ENCODE results near the gene CNIH3. TPM values are rescaled to one million over a fixed set of nuclear protein-coding genes. Genes with fewer than 3 reads are reported as not detected.

The CNIH3 gene
- total RNA-seq, 1 donor from 2014 or later = 2.5 TPM

GRCh38 chr1:224612246-224612645 is 3.9 kb upstream of the CNIH3 start:
- H3K79me2 ChIP-seq (ENCODE audit: low read depth) = no peaks in the 10 kb centered on the region
- TF ChIP-seq CTCF (IDR thresholded peaks at IDR 0.05) (no peak), EZH2phosphoT487 (IDR thresholded peaks at IDR 0.05) (no peak), EZH2 (IDR thresholded peaks at IDR 0.05) (no peak)
- no peak overlapping the region for H3K4me2 ChIP-seq
- H3K9me3 ChIP-seq (ENCODE audit: low read depth) = no peaks in the 10 kb centered on the region
- no peak overlapping the region for H2AFZ ChIP-seq (replicated peaks)
- no peak overlapping the region for H3K27ac ChIP-seq
- H3K36me3 ChIP-seq = no peaks in the 10 kb centered on the region
- Mint-ChIP-seq H3K4me1 (peaks cover 7% of the 10 kb centered on the region), H3K36me3 (no peaks in the 10 kb centered on the region), H3K9me3 (no peaks in the 10 kb centered on the region), H3K27ac (no peak overlapping the region), H3K27me3 (ENCODE audit: insufficient read depth, low read depth) (peaks cover 21% of the 10 kb centered on the region), H3K4me3 (no peak overlapping the region)
- peaks cover 46% of the 10 kb centered on the region for H3K27me3 ChIP-seq
- no peak for DNase-seq (ENCODE audit: low spot score)
- H3K4me1 ChIP-seq = peaks cover 8% of the 10 kb centered on the region
- H3K4me3 ChIP-seq = no peak overlapping the region
- H4K20me1 ChIP-seq (ENCODE audit: low read depth) = peaks cover 3% of the 10 kb centered on the region
- H3F3A ChIP-seq (ENCODE audit: low read depth) = peaks cover 23% of the 10 kb centered on the region
- no peak overlapping the region for H3K9ac ChIP-seq

DNA sequence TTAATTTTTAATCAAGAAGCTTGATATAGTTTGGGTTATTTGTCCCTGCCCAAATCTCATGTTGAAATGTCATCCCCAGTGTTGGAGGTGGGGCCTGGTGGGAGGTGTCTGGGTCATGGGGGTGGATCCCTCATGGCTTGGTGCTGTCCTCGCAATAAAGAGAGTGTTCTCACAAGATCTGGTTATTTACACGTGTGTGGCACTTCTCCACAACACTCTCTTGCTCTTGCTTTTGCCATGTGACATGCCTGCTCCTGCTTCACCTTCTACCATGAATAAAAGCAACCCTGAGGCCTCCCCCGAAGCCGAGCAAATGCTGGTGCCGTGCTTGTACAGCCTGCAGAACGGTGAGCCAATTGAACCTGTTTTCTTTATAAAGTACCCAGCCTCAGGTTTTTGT is 2.6 kb upstream of the CNIH3 start:
- peaks cover 33% of the 10 kb centered on the region for H3K27me3 Mint-ChIP-seq (ENCODE audit: insufficient read depth, low read depth)
- Histone ChIP-seq H3K4me3 (no peak overlapping the region), H3K36me3 (no peaks in the 10 kb centered on the region), H3K27ac (no peak overlapping the region), H3K27me3 (peaks cover 58% of the 10 kb centered on the region), H3K79me2 (ENCODE audit: low read depth) (no peaks in the 10 kb centered on the region), H3K9me3 (ENCODE audit: low read depth) (no peaks in the 10 kb centered on the region), H3K4me2 (no peak overlapping the region), H3K4me1 (peaks cover 9% of the 10 kb centered on the region), H2AFZ (replicated peaks) (no peak overlapping the region), H4K20me1 (ENCODE audit: low read depth) (peaks cover 16% of the 10 kb centered on the region), H3F3A (ENCODE audit: low read depth) (peaks cover 23% of the 10 kb centered on the region), H3K9ac (no peak overlapping the region)
- TF ChIP-seq EZH2phosphoT487 (IDR thresholded peaks at IDR 0.05) = no peak
- no peak for TF ChIP-seq CTCF (IDR thresholded peaks at IDR 0.05)
- H3K36me3 Mint-ChIP-seq = no peaks in the 10 kb centered on the region
- H3K4me3 Mint-ChIP-seq = no peak overlapping the region
- no peak for DNase-seq (ENCODE audit: low spot score)
- peaks cover 2% of the 10 kb centered on the region for H3K9me3 Mint-ChIP-seq
- peaks cover 11% of the 10 kb centered on the region for H3K4me1 Mint-ChIP-seq
- H3K27ac Mint-ChIP-seq = no peak overlapping the region

GRCh38 chr1:224616756-224617409 is 766 bp downstream of the CNIH3 start:
- peaks cover 91% of the 10 kb centered on the region for H3K27me3 ChIP-seq
- H3K79me2 ChIP-seq (ENCODE audit: low read depth) = no peaks in the 10 kb centered on the region
- H3K27ac ChIP-seq = no peak overlapping the region
- H3K36me3 ChIP-seq = no peaks in the 10 kb centered on the region
- Mint-ChIP-seq H3K4me3 (peak overlapping the region; percentile 83), H3K4me1 (peaks cover 11% of the 10 kb centered on the region), H3K9me3 (peaks cover 2% of the 10 kb centered on the region), H3K27me3 (ENCODE audit: insufficient read depth, low read depth) (peaks cover 50% of the 10 kb centered on the region), H3K36me3 (no peaks in the 10 kb centered on the region), H3K27ac (no peak overlapping the region)
- no peaks in the 10 kb centered on the region for H3K9me3 ChIP-seq (ENCODE audit: low read depth)
- H3K4me1 ChIP-seq = peaks cover 9% of the 10 kb centered on the region
- TF ChIP-seq EZH2 (IDR thresholded peaks at IDR 0.05) (no peak), CTCF (IDR thresholded peaks at IDR 0.05) (no peak)
- H3K4me2 ChIP-seq = peak overlapping the region; percentile 92
- peak; percentile 62 for DNase-seq (ENCODE audit: low spot score)
- H3K9ac ChIP-seq = no peak overlapping the region
- H3F3A ChIP-seq (ENCODE audit: low read depth) = peaks cover 23% of the 10 kb centered on the region
- H3K4me3 ChIP-seq = peak overlapping the region; percentile 64
- H2AFZ ChIP-seq (replicated peaks) = peak overlapping the region; percentile 98
- peaks cover 16% of the 10 kb centered on the region for H4K20me1 ChIP-seq (ENCODE audit: low read depth)
